ENCODE data around the gene TNFSF8. TPM values are rescaled to one million over a fixed set of nuclear protein-coding genes. Genes with fewer than 3 reads are reported as not detected.

The TNFSF8 gene
- polyA plus RNA-seq, 1 of the 3 experiments (the other 2 are of a cell fraction) = not detected

DNA sequence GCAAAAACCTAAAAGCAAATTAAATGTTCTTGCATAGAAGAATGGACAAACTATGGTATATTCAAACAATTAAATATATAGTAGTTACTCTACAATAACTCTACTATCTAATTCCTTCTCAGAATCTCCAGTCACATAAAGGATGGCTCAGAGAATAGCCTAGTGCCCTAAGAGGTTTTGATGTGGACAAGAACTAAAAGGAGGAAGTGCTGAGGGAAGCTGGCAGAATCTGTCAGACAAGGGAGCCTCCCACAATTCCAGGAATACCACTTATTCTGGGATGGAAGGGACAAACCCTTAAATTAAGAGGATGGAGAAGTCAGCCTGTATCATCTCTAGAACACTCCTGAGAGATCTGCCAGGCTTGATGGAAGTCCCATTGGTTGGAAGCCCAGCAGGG lies 30.4 kb downstream of the TNFSF8 start:
- Histone ChIP-seq H4K20me1 (ENCODE audit: insufficient read depth) (no peaks in the 10 kb centered on the region), H3K27ac (ENCODE audit: low read depth in 2 of 2, low read length in 1 of 2) (peak overlapping the region in 1 of 2 experiments; percentile 86; a peak in 1 of 4 replicates), H3K9me3 (no peaks in the 10 kb centered on the region), H3K79me2 (ENCODE audit: insufficient read depth) (no peaks in the 10 kb centered on the region), H3K4me1 (ENCODE audit: control insufficient read depth in 1 of 2, insufficient read depth in 2 of 2, low read depth in 1 of 2, low read length in 1 of 2) (peaks cover 0 to 36% of the 10 kb centered on the region in 2 experiments; a peak in 2 of 4 replicates), H3K36me3 (replicated peaks in 1 of 2; ENCODE audit: control insufficient read depth in 1 of 2, insufficient read depth in 2 of 2, low read length in 1 of 2) (no peaks in the 10 kb centered on the region), H3K4me2 (no peak overlapping the region), H3F3A (replicated peaks; ENCODE audit: insufficient read depth) (peaks cover 31% of the 10 kb centered on the region), H3K9me2 (no peaks in the 10 kb centered on the region), H2AFZ (ENCODE audit: low read depth) (no peak overlapping the region), H3K27me3 (ENCODE audit: insufficient read depth) (no peaks in the 10 kb centered on the region), H3K4me3 (ENCODE audit: low read depth in 2 of 2, low read length in 1 of 2) (no peak overlapping the region), H3K9ac (no peak overlapping the region)
- DNase-seq = no peak
- POLR2A ChIA-PET = no interaction called here
- TF ChIP-seq TAF1 (IDR thresholded peaks at IDR 0.05; ENCODE audit: borderline replicate concordance, low read depth, low read length) (no peak), EP300 (IDR thresholded peaks at IDR 0.05; ENCODE audit: borderline replicate concordance in 1 of 2, low read depth in 1 of 2, low read length in 1 of 2) (no peak), POLR2AphosphoS5 (IDR thresholded peaks at IDR 0.05; ENCODE audit: low read depth, low read length) (no peak), FOSL2 (IDR thresholded peaks at IDR 0.05; ENCODE audit: borderline replicate concordance, low read depth) (no peak), GABPA (IDR thresholded peaks at IDR 0.05; ENCODE audit: low read depth) (no peak), GATA2 (CRISPR knock-in tag; IDR thresholded peaks at IDR 0.05) (no peak), NRF1 (IDR thresholded peaks at IDR 0.05; ENCODE audit: low read depth, low read length) (no peak), MXI1 (IDR thresholded peaks at IDR 0.05; ENCODE audit: low read depth, low read length) (no peak), PBX3 (IDR thresholded peaks at IDR 0.05) (no peak)
- TF ChIP-seq, protein P1, sequence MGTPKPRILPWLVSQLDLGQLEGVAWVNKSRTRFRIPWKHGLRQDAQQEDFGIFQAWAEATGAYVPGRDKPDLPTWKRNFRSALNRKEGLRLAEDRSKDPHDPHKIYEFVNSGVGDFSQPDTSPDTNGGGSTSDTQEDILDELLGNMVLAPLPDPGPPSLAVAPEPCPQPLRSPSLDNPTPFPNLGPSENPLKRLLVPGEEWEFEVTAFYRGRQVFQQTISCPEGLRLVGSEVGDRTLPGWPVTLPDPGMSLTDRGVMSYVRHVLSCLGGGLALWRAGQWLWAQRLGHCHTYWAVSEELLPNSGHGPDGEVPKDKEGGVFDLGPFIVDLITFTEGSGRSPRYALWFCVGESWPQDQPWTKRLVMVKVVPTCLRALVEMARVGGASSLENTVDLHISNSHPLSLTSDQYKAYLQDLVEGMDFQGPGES (IDR thresholded peaks at IDR 0.05; ENCODE audit: low read depth, low read length) = no peak
- CTCF ChIA-PET = interaction anchor here (1.6 to 2.4 kb wide), 2 partner anchors 9 to 494 kb away, joined by 5 to 6 read pairs; no protein-coding TSS in a partner anchor

DNA sequence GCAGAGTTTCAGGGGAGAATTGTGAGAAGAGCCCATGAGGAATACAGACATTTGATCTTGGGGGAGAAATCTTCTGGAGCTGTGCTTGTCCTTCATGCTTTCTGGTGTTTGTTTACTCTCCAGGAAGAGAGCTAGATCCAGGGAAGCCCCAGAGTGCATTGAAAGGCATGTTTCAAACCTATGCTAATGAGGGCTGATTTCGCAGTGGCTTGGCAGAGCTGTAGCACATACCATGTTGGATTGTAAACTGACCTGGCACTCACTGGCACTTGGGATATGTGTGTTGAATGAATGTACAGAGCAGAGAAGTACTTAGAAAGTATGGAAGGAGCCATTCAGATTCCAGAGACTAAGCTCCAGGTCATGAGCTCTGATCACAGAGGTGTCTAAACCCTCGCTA lies 30.9 kb downstream of the TNFSF8 start:
- Histone ChIP-seq H3K9ac (no peak overlapping the region), H2AFZ (ENCODE audit: low read depth) (no peak overlapping the region), H3F3A (replicated peaks; ENCODE audit: insufficient read depth) (peaks cover 33% of the 10 kb centered on the region), H3K36me3 (replicated peaks in 1 of 2; ENCODE audit: control insufficient read depth in 1 of 2, insufficient read depth in 2 of 2, low read length in 1 of 2) (no peaks in the 10 kb centered on the region), H3K27ac (ENCODE audit: low read depth in 2 of 2, low read length in 1 of 2) (no peak overlapping the region), H3K27me3 (ENCODE audit: insufficient read depth) (no peaks in the 10 kb centered on the region), H3K9me3 (no peaks in the 10 kb centered on the region), H3K4me3 (ENCODE audit: low read depth in 2 of 2, low read length in 1 of 2) (no peak overlapping the region), H3K79me2 (ENCODE audit: insufficient read depth) (no peaks in the 10 kb centered on the region), H4K20me1 (ENCODE audit: insufficient read depth) (no peaks in the 10 kb centered on the region), H3K9me2 (no peaks in the 10 kb centered on the region), H3K4me1 (ENCODE audit: control insufficient read depth in 1 of 2, insufficient read depth in 2 of 2, low read depth in 1 of 2, low read length in 1 of 2) (peaks cover 0 to 37% of the 10 kb centered on the region in 2 experiments; a peak in 3 of 4 replicates), H3K4me2 (no peak overlapping the region)
- TF ChIP-seq JUND (IDR thresholded peaks at IDR 0.05) = no peak
- no peak for TF ChIP-seq EZH2phosphoT487 (IDR thresholded peaks at IDR 0.05; ENCODE audit: borderline replicate concordance, low read depth)
- TF ChIP-seq MXI1 (IDR thresholded peaks at IDR 0.05; ENCODE audit: low read depth, low read length) = no peak
- no peak for TF ChIP-seq RXRA (IDR thresholded peaks at IDR 0.05; ENCODE audit: borderline replicate concordance, low read depth)
- no peak for TF ChIP-seq FOXJ3 (CRISPR knock-in tag; IDR thresholded peaks at IDR 0.05)
- TF ChIP-seq FOXM1 (IDR thresholded peaks at IDR 0.05; ENCODE audit: low read depth) = no peak
- no peak for TF ChIP-seq RCOR1 (IDR thresholded peaks at IDR 0.05; ENCODE audit: low read length)
- TF ChIP-seq SIN3A (IDR thresholded peaks at IDR 0.05; ENCODE audit: borderline replicate concordance, low read depth, low read length) = no peak
- no peak for TF ChIP-seq MAX (IDR thresholded peaks at IDR 0.05; ENCODE audit: low read depth)
- TF ChIP-seq TEAD4 (IDR thresholded peaks at IDR 0.05; ENCODE audit: borderline replicate concordance, insufficient read depth) = no peak
- no peak for TF ChIP-seq EP300 (IDR thresholded peaks at IDR 0.05; ENCODE audit: borderline replicate concordance in 1 of 2, low read depth in 1 of 2, low read length in 1 of 2)
- no peak for TF ChIP-seq NRF1 (IDR thresholded peaks at IDR 0.05; ENCODE audit: low read depth, low read length)
- TF ChIP-seq, protein P1 (IDR thresholded peaks at IDR 0.05; ENCODE audit: low read depth, low read length) = no peak
- TF ChIP-seq ELF1 (IDR thresholded peaks at IDR 0.05) = no peak
- no peak for TF ChIP-seq SMC3 (IDR thresholded peaks at IDR 0.05; ENCODE audit: low read depth, low read length)
- no peak for TF ChIP-seq RFX5 (IDR thresholded peaks at IDR 0.05; ENCODE audit: low read length)
- POLR2A ChIA-PET = no interaction called here
- CTCF ChIA-PET = interaction anchor here (1.6 to 2.4 kb wide), 2 partner anchors 9 to 494 kb away, joined by 5 to 6 read pairs; no protein-coding TSS in a partner anchor
- no peak for DNase-seq
- 81% methylated on average over 2 of the region's 2 CpGs for WGBS (ENCODE audit: low lambda C conversion rate)

Measured in SK-N-SH (cell line).